H1 (cell line): ENCODE results near the gene MACC1.

Source experiments
- CTCF ChIP-seq, 3 experiments: IDR thresholded peaks; 1 replicate in 2 of 3; 2 replicates in 1 of 3; pipeline versions ENCODE4 v1.5.1 to v1.6.1; 2011; ENCODE audit warnings: low read length in 3 of 3, mild to moderate bottlenecking in 3 of 3, inconsistent platforms in 2 of 3, low read depth in 1 of 3, moderate library complexity in 1 of 3; ENCODE audit not compliant: insufficient read depth in 1 of 3; ENCODE audit errors: control extremely low read depth in 1 of 3
- EP300 ChIP-seq, 2 experiments: IDR thresholded peaks; 1 replicate in 1 of 2; 2 replicates in 1 of 2; pipeline ENCODE4 v1.6.1; 2011 to 2012; ENCODE audit warnings: low read depth in 2 of 2, low read length in 2 of 2, mild to moderate bottlenecking in 2 of 2, borderline replicate concordance in 1 of 2, inconsistent platforms in 1 of 2, moderate library complexity in 1 of 2
- MAFK ChIP-seq: IDR thresholded peaks from 2 replicates; pipeline ENCODE4 v1.6.1; 2012; ENCODE audit warnings: low read depth, mild to moderate bottlenecking, improper control_type of control experiment, low read length
- POLR2A ChIP-seq, 2 experiments: IDR thresholded peaks; 1 replicate in 1 of 2; 2 replicates in 1 of 2; pipeline ENCODE4 v1.6.1; 2011; ENCODE audit warnings: low read depth in 2 of 2, low read length in 2 of 2, mild to moderate bottlenecking in 2 of 2; ENCODE audit errors: control extremely low read depth in 1 of 2

- TF ChIP-seq CTCF (IDR thresholded peaks at IDR 0.05; ENCODE audit: control extremely low read depth in 1 of 3, insufficient read depth in 1 of 3, low read depth in 1 of 3, low read length in 3 of 3) (no peak), MAFK (no peak), EP300 (IDR thresholded peaks at IDR 0.05; ENCODE audit: borderline replicate concordance in 1 of 2, low read depth in 2 of 2, low read length in 2 of 2) (no peak), POLR2A (IDR thresholded peaks at IDR 0.05; ENCODE audit: control extremely low read depth in 1 of 2, low read depth in 2 of 2, low read length in 2 of 2) (no peak)
Observed at GRCh38 chr7:20224025-20224424, 6.8 kb upstream of the MACC1 start.
